PFSK-1 (cell line): ENCODE measurements around the gene HEMGN.

Experiments used
- FOXP2 ChIP-seq: optimal IDR thresholded peaks from 2 replicates; pipeline ENCODE3; 2011; ENCODE audit warnings: borderline replicate concordance, control low read depth, inconsistent platforms; ENCODE audit not compliant: insufficient read depth; ENCODE audit errors: extremely low read length, extremely low read depth
- POLR2AphosphoS5 ChIP-seq: IDR thresholded peaks from 2 replicates; pipeline ENCODE4 v1.6.1; 2012; ENCODE audit warnings: low read depth, mild to moderate bottlenecking, control low read depth, low read length, moderate library complexity
- SIN3A ChIP-seq: IDR thresholded peaks from 2 replicates; pipeline ENCODE4 v1.6.1; 2012; ENCODE audit warnings: mild to moderate bottlenecking, low read length, moderate library complexity, borderline replicate concordance; ENCODE audit not compliant: insufficient read depth
- TAF1 ChIP-seq: IDR thresholded peaks from 2 replicates; pipeline ENCODE4 v1.6.1; 2012; ENCODE audit warnings: low read length, control low read depth, borderline replicate concordance; ENCODE audit not compliant: insufficient read depth
- TF ChIP-seq, protein P1 (sequence below), 2 experiments: IDR thresholded peaks; 2 replicates each; pipeline versions ENCODE4 v1.6.1 to v1.8.0; 2011 to 2012; ENCODE audit warnings: low read depth in 2 of 2, low read length in 2 of 2, control low read depth in 1 of 2, inconsistent platforms in 1 of 2, mild to moderate bottlenecking in 1 of 2, moderate library complexity in 1 of 2; ENCODE audit not compliant: insufficient read depth in 1 of 2

DNA sequence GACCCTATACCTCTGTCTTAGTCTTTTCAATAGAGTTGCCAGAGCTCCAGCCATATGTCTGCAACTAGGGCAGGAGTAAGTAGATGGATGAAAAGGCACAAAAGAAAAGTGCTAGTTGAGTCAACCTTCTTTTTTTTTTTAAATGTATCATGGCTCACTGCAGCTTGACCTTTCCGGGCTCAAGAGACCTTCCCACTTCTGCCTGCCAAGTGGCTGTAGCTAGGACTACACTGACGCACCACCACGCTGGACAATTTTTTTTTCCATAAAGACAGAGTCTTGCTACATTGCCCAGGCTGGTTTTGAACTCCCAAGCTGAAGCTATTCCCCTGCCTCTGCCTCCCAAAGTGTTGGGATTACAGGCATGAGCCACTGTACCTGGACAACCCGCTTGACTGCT is 57.6 kb downstream of the HEMGN start:
- TF ChIP-seq POLR2AphosphoS5: no peak
- TF ChIP-seq TAF1: no peak
- TF ChIP-seq SIN3A: no peak
- TF ChIP-seq FOXP2: no peak
- TF ChIP-seq, protein P1, sequence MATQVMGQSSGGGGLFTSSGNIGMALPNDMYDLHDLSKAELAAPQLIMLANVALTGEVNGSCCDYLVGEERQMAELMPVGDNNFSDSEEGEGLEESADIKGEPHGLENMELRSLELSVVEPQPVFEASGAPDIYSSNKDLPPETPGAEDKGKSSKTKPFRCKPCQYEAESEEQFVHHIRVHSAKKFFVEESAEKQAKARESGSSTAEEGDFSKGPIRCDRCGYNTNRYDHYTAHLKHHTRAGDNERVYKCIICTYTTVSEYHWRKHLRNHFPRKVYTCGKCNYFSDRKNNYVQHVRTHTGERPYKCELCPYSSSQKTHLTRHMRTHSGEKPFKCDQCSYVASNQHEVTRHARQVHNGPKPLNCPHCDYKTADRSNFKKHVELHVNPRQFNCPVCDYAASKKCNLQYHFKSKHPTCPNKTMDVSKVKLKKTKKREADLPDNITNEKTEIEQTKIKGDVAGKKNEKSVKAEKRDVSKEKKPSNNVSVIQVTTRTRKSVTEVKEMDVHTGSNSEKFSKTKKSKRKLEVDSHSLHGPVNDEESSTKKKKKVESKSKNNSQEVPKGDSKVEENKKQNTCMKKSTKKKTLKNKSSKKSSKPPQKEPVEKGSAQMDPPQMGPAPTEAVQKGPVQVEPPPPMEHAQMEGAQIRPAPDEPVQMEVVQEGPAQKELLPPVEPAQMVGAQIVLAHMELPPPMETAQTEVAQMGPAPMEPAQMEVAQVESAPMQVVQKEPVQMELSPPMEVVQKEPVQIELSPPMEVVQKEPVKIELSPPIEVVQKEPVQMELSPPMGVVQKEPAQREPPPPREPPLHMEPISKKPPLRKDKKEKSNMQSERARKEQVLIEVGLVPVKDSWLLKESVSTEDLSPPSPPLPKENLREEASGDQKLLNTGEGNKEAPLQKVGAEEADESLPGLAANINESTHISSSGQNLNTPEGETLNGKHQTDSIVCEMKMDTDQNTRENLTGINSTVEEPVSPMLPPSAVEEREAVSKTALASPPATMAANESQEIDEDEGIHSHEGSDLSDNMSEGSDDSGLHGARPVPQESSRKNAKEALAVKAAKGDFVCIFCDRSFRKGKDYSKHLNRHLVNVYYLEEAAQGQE (IDR thresholded peaks at IDR 0.05; ENCODE audit: insufficient read depth in 1 of 2, low read depth in 2 of 2, low read length in 2 of 2): no peak
